Measurements from ENCODE around the gene TBX2.

- no peak for TF ChIP-seq CTCF (optimal IDR thresholded peaks at IDR 0.05 in 1 of 3, IDR thresholded peaks at IDR 0.05 in 1 of 3, conservative IDR thresholded peaks at IDR 0.05 in 1 of 3; ENCODE audit: extremely low read depth in 1 of 3, insufficient read depth in 2 of 3, low read length in 3 of 3)
- no peak for TF ChIP-seq EZH2 (IDR thresholded peaks at IDR 0.05; ENCODE audit: low read length)
Measured at GRCh38 chr17:61352408-61352770, 47.3 kb upstream of the TBX2 start.

Measured in keratinocyte (primary cell).